Colonic mucosa (tissue), 4 donors: Measurements from ENCODE around the gene SURF1. TPM values are rescaled to one million over a fixed set of nuclear protein-coding genes. Genes with fewer than 3 reads are reported as not detected.

Experiments
- DNase-seq: peaks from one replicate; pipeline ENCODE4 v3.0.0-alpha.2; 2020
- H3K27ac ChIP-seq: fragments of 200-600 bp; one replicate; pipeline ENCODE4 v1.8.0; 2021
- H3K27me3 ChIP-seq: fragments of 200-600 bp; one replicate; pipeline ENCODE4 v1.8.0; 2021
- H3K36me3 ChIP-seq: fragments of 200-600 bp; one replicate; pipeline ENCODE4 v1.8.0; 2021
- H3K4me1 ChIP-seq: fragments of 200-600 bp; one replicate; pipeline ENCODE4 v1.8.0; 2021; ENCODE audit warnings: mild to moderate bottlenecking
- H3K4me3 ChIP-seq: fragments of 200-600 bp; one replicate; pipeline ENCODE4 v1.8.0; 2021
- H3K9ac ChIP-seq, 2 donors: one replicate each; pipeline ENCODE4 v1.7.0; 2013; ENCODE audit warnings: control low read depth in 2 of 2, low read depth in 2 of 2, low read length in 2 of 2
- H3K9me3 ChIP-seq: fragments of 200-600 bp; one replicate; pipeline ENCODE4 v1.8.0; 2021
- CTCF ChIP-seq: fragments of 200-600 bp; IDR thresholded peaks from one replicate; pipeline ENCODE4 v1.8.0; 2022; ENCODE audit warnings: antibody characterized with exemption, mild to moderate bottlenecking
- intact Hi-C: fragments of 100-400 bp; cut with DNase I; formaldehyde crosslinking; loops from one replicate; pipeline ENCODE4 v1.14.1; 2022
- total RNA-seq, 2 donors: library from RNA; stranded (reverse); fragmentation: NEBNext Ultra II Directional in 1 of 2; extraction: Animal tissue kit (Norgen Biotek cat#: 25700) in 1 of 2; gene quantifications; one replicate each; pipeline ENCODE4 v1.2.1, GENCODE V29; 2021
- donor health status: healthy.
- donor health status: DM: no; HTN: no; CAD: no.
- donor health status: DM: no; HTN: no; CAD: no.

SURF1 gene
- total RNA-seq, 2 donors from 2014 or later = 63.3 to 66.7 TPM

GRCh38 chr9:133372144-133372543 is 15.9 kb upstream of the SURF1 start:
- H3K9ac ChIP-seq = peak overlapping the region in 1 of 2 donors; percentile 32
- intact Hi-C loops = no loop called here
- H3K27me3 ChIP-seq = no peaks in the 10 kb centered on the region
- H3K4me3 ChIP-seq = no peak overlapping the region
- peaks cover 41% of the 10 kb centered on the region for H3K4me1 ChIP-seq
- no peaks in the 10 kb centered on the region for H3K9me3 ChIP-seq
- H3K36me3 ChIP-seq = no peaks in the 10 kb centered on the region
- H3K27ac ChIP-seq = peak overlapping the region; percentile 9
- no peak for DNase-seq
- TF ChIP-seq CTCF = no peak

- H3K27ac ChIP-seq = peak overlapping the region; percentile 9
- no peak for DNase-seq
- H3K27me3 ChIP-seq = no peaks in the 10 kb centered on the region
- H3K36me3 ChIP-seq = no peaks in the 10 kb centered on the region
- peak overlapping the region; percentile 6 to 32 for H3K9ac ChIP-seq
- no peaks in the 10 kb centered on the region for H3K9me3 ChIP-seq
- no peak for TF ChIP-seq CTCF
- H3K4me3 ChIP-seq = no peak overlapping the region
- intact Hi-C loops = no loop called here
- peaks cover 41% of the 10 kb centered on the region for H3K4me1 ChIP-seq
Observed at GRCh38 chr9:133371261-133371711, 15.0 kb upstream of the SURF1 start.

- H3K27ac ChIP-seq = no peak overlapping the region
- no peak overlapping the region for H3K4me3 ChIP-seq
- no peaks in the 10 kb centered on the region for H3K27me3 ChIP-seq
- TF ChIP-seq CTCF = no peak
- no peaks in the 10 kb centered on the region for H3K9me3 ChIP-seq
- intact Hi-C loops = no loop called here
- no peak overlapping the region for H3K9ac ChIP-seq
- H3K36me3 ChIP-seq = peaks cover under 1% of the 10 kb centered on the region
- DNase-seq = no peak
- peaks cover 41% of the 10 kb centered on the region for H3K4me1 ChIP-seq
Observed at GRCh38 chr9:133370685-133371084, 14.4 kb upstream of the SURF1 start.

GRCh38 chr9:133369933-133370332 is 13.6 kb upstream of the SURF1 start:
- Histone ChIP-seq H3K4me3 (no peak overlapping the region), H3K36me3 (peaks cover 8% of the 10 kb centered on the region), H3K27me3 (no peaks in the 10 kb centered on the region), H3K9ac (no peak overlapping the region), H3K9me3 (no peaks in the 10 kb centered on the region), H3K4me1 (peaks cover 41% of the 10 kb centered on the region), H3K27ac (no peak overlapping the region)
- no peak for DNase-seq
- no peak for TF ChIP-seq CTCF
- intact Hi-C loops = no loop called here

- no peaks in the 10 kb centered on the region for H3K9me3 ChIP-seq
- no peak overlapping the region for H3K4me3 ChIP-seq
- peak overlapping the region in 1 of 2 donors; percentile 0 for H3K9ac ChIP-seq
- H3K27me3 ChIP-seq = no peaks in the 10 kb centered on the region
- peaks cover 8% of the 10 kb centered on the region for H3K36me3 ChIP-seq
- H3K4me1 ChIP-seq = peaks cover 39% of the 10 kb centered on the region
- intact Hi-C loops = no loop called here
- H3K27ac ChIP-seq = no peak overlapping the region
- TF ChIP-seq CTCF = no peak
- DNase-seq = no peak
Observed at GRCh38 chr9:133369422-133369821, 13.1 kb upstream of the SURF1 start.
